GM12878 (cell line): ENCODE data around the gene C1RL.

ENCODE experiments used
- CREM ChIP-seq: IDR thresholded peaks from 2 replicates; pipeline ENCODE4 v1.6.1; 2014; ENCODE audit warnings: antibody characterized with exemption, low read depth
- MYC ChIP-seq: IDR thresholded peaks from 2 replicates; pipeline ENCODE4 v1.6.1; 2011; ENCODE audit warnings: mild to moderate bottlenecking, low read length, moderate library complexity, inconsistent platforms; ENCODE audit not compliant: insufficient read depth, insufficient replicate concordance, insufficient read length, severe bottlenecking
- POLR2A ChIP-seq: IDR thresholded peaks from 2 replicates; pipeline ENCODE4 v1.6.1; 2011; ENCODE audit warnings: low read depth, mild to moderate bottlenecking, low read length
- RBBP5 ChIP-seq: fragments of 200-600 bp; sonication (generic); conservative IDR thresholded peaks from 2 replicates; pipeline ENCODE4 v1.6.1; 2016
- RCOR1 ChIP-seq: conservative IDR thresholded peaks from 2 replicates; pipeline ENCODE4 v1.6.1; 2012; ENCODE audit warnings: low read depth, low read length, improper control_type of control experiment
- SMC3 ChIP-seq: IDR thresholded peaks from 2 replicates; pipeline ENCODE4 v1.6.1; 2011; ENCODE audit warnings: low read length, improper control_type of control experiment, borderline replicate concordance
- ZNF384 ChIP-seq: IDR thresholded peaks from 2 replicates; pipeline ENCODE4 v1.6.1; 2012; ENCODE audit warnings: low read depth, mild to moderate bottlenecking, low read length, improper control_type of control experiment, borderline replicate concordance

DNA sequence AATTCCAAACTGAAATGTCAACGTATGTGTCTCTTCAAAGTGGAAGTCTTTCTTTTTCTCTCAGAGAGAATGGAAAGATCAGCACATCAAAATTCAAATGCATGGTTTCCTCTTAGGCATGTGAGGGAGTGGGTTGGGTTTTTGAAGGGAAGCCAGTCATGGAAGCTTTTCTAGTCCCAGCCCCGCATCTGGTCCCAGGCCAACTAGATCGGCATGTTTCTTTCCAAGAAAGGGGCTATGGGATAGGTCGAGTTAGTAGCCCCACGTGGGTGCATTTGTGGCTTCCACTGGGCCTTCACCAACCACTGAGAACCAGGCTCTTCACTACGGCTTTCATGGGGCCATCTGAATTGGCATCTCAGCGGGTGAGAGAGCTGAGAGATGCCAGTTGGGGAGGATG lies 41.9 kb downstream of the C1RL start:
- TF ChIP-seq RBBP5 (no peak), RCOR1 (no peak), POLR2A (no peak), MYC (no peak), ZNF384 (no peak), SMC3 (no peak), CREM (no peak)
